ENCODE measurements around the gene PRKD1. TPM values are rescaled to one million over a fixed set of nuclear protein-coding genes. Genes with fewer than 3 reads are reported as not detected.

The PRKD1 gene
- total RNA-seq (15.9 and 20.1 TPM in 2 replicates), polyA plus RNA-seq (22.2 and 26.2 TPM in 2 replicates), polyA minus RNA-seq (ENCODE audit: low replicate concordance) (7.2 and 8.9 TPM in 2 replicates)
- 16.3 and 17.6 TPM in 2 replicates for polyA plus RNA-seq (2012)

GRCh38 chr14:29927376-29928116 lies at the start of gene PRKD1:
Gene PRKD1 (minus strand): TSS chr14:29927847.
- no peaks in the 10 kb centered on the region for H4K20me1 ChIP-seq (ENCODE audit: control insufficient read depth, extremely low read depth, insufficient read depth, low read length)
- peaks cover 22% of the 10 kb centered on the region for H3K79me2 ChIP-seq (ENCODE audit: control insufficient read depth, insufficient read depth, low read length)
- peak within 1 kb of the TSS; percentile 84 to 97 (median 88) for H3K4me3 ChIP-seq (replicated peaks in 1 of 4; ENCODE audit: control extremely low read depth in 1 of 4, insufficient read depth in 1 of 4, low read depth in 3 of 4, low read length in 4 of 4)
- H3K27ac ChIP-seq (ENCODE audit: insufficient read depth, low read length) = peak within 1 kb of the TSS; percentile 18
- H3K4me1 ChIP-seq (ENCODE audit: control insufficient read depth, extremely low read depth, insufficient read depth, low read length) = peaks cover 7% of the 10 kb centered on the region
- peak within 1 kb of the TSS; percentile 63 for H3K9ac ChIP-seq (ENCODE audit: insufficient read depth, low read length)
- H2AFZ ChIP-seq (ENCODE audit: low read length) = peak within 1 kb of the TSS; percentile 66
- TF ChIP-seq CTCF (conservative IDR thresholded peaks at IDR 0.05 in 1 of 2, IDR thresholded peaks at IDR 0.05 in 1 of 2; ENCODE audit: low read depth in 1 of 2, low read length in 2 of 2) = no peak
- no peak for TF ChIP-seq EZH2 (IDR thresholded peaks at IDR 0.05; ENCODE audit: low read length, missing control alignments)
- H3K27me3 ChIP-seq (ENCODE audit: control insufficient read depth, insufficient read depth, low read length) = no peaks in the 10 kb centered on the region
- H3K36me3 ChIP-seq (ENCODE audit: control insufficient read depth, insufficient read depth, low read length) = no peaks in the 10 kb centered on the region
- H3K9me3 ChIP-seq (ENCODE audit: control insufficient read depth, insufficient read depth, low read depth, low read length) = no peaks in the 10 kb centered on the region
- peak; percentile 75 to 76 for DNase-seq (ENCODE audit: low read depth in 2 of 2)
- peak within 1 kb of the TSS; percentile 82 for H3K4me2 ChIP-seq (ENCODE audit: extremely low read depth, insufficient read depth, low read length)

- DNase-seq (ENCODE audit: low read depth in 2 of 2) = no peak
- H3K27ac ChIP-seq (ENCODE audit: insufficient read depth, low read length) = no peak overlapping the region
- H2AFZ ChIP-seq (ENCODE audit: low read length) = no peak overlapping the region
- H3K79me2 ChIP-seq (ENCODE audit: control insufficient read depth, insufficient read depth, low read length) = no peaks in the 10 kb centered on the region
- H3K4me2 ChIP-seq (ENCODE audit: extremely low read depth, insufficient read depth, low read length) = no peak overlapping the region
- no peaks in the 10 kb centered on the region for H3K9me3 ChIP-seq (ENCODE audit: control insufficient read depth, insufficient read depth, low read depth, low read length)
- no peak for TF ChIP-seq EZH2 (IDR thresholded peaks at IDR 0.05; ENCODE audit: low read length, missing control alignments)
- H3K27me3 ChIP-seq (ENCODE audit: control insufficient read depth, insufficient read depth, low read length) = no peaks in the 10 kb centered on the region
- no peak overlapping the region for H3K9ac ChIP-seq (ENCODE audit: insufficient read depth, low read length)
- H3K4me1 ChIP-seq (ENCODE audit: control insufficient read depth, extremely low read depth, insufficient read depth, low read length) = no peaks in the 10 kb centered on the region
- H3K36me3 ChIP-seq (ENCODE audit: control insufficient read depth, insufficient read depth, low read length) = no peaks in the 10 kb centered on the region
- H3K4me3 ChIP-seq (replicated peaks in 1 of 4; ENCODE audit: control extremely low read depth in 1 of 4, insufficient read depth in 1 of 4, low read depth in 3 of 4, low read length in 4 of 4) = no peak overlapping the region
- H4K20me1 ChIP-seq (ENCODE audit: control insufficient read depth, extremely low read depth, insufficient read depth, low read length) = no peaks in the 10 kb centered on the region
Measured at GRCh38 chr14:29971101-29971500, 43.5 kb upstream of the PRKD1 start.

- peak in 1 of 2 donors; percentile 21 for DNase-seq (ENCODE audit: low read depth in 2 of 2)
- no peaks in the 10 kb centered on the region for H3K4me1 ChIP-seq (ENCODE audit: control insufficient read depth, extremely low read depth, insufficient read depth, low read length)
- no peaks in the 10 kb centered on the region for H3K27me3 ChIP-seq (ENCODE audit: control insufficient read depth, insufficient read depth, low read length)
- H3K36me3 ChIP-seq (ENCODE audit: control insufficient read depth, insufficient read depth, low read length) = no peaks in the 10 kb centered on the region
- no peak for TF ChIP-seq EZH2 (IDR thresholded peaks at IDR 0.05; ENCODE audit: low read length, missing control alignments)
- no peak for TF ChIP-seq CTCF (conservative IDR thresholded peaks at IDR 0.05 in 1 of 2, IDR thresholded peaks at IDR 0.05 in 1 of 2; ENCODE audit: low read depth in 1 of 2, low read length in 2 of 2)
- H4K20me1 ChIP-seq (ENCODE audit: control insufficient read depth, extremely low read depth, insufficient read depth, low read length) = no peaks in the 10 kb centered on the region
- H3K4me3 ChIP-seq (replicated peaks in 1 of 4; ENCODE audit: control extremely low read depth in 1 of 4, insufficient read depth in 1 of 4, low read depth in 3 of 4, low read length in 4 of 4) = no peak overlapping the region
- H3K27ac ChIP-seq (ENCODE audit: insufficient read depth, low read length) = no peak overlapping the region
- no peak overlapping the region for H3K4me2 ChIP-seq (ENCODE audit: extremely low read depth, insufficient read depth, low read length)
- H3K9ac ChIP-seq (ENCODE audit: insufficient read depth, low read length) = no peak overlapping the region
- no peaks in the 10 kb centered on the region for H3K79me2 ChIP-seq (ENCODE audit: control insufficient read depth, insufficient read depth, low read length)
- no peaks in the 10 kb centered on the region for H3K9me3 ChIP-seq (ENCODE audit: control insufficient read depth, insufficient read depth, low read depth, low read length)
- H2AFZ ChIP-seq (ENCODE audit: low read length) = no peak overlapping the region
Measured at GRCh38 chr14:29955087-29955486, 27.4 kb upstream of the PRKD1 start.
